SK-N-MC (cell line): ENCODE data around the gene RPS19.

Experiments used
- EZH2 ChIP-seq: fragments of 200-600 bp; sonication (generic); IDR thresholded peaks from one replicate; pipeline ENCODE4 v1.6.1; 2017; ENCODE audit warnings: antibody characterized with exemption
- FOXP2 ChIP-seq: optimal IDR thresholded peaks from 2 replicates; pipeline ENCODE3; 2011; ENCODE audit warnings: mild to moderate bottlenecking, moderate library complexity; ENCODE audit not compliant: insufficient read depth; ENCODE audit errors: extremely low read length, control extremely low read depth
- POLR2AphosphoS5 ChIP-seq: IDR thresholded peaks from 2 replicates; pipeline ENCODE4 v1.6.1; 2012; ENCODE audit warnings: mild to moderate bottlenecking, low read depth, low read length, borderline replicate concordance

DNA sequence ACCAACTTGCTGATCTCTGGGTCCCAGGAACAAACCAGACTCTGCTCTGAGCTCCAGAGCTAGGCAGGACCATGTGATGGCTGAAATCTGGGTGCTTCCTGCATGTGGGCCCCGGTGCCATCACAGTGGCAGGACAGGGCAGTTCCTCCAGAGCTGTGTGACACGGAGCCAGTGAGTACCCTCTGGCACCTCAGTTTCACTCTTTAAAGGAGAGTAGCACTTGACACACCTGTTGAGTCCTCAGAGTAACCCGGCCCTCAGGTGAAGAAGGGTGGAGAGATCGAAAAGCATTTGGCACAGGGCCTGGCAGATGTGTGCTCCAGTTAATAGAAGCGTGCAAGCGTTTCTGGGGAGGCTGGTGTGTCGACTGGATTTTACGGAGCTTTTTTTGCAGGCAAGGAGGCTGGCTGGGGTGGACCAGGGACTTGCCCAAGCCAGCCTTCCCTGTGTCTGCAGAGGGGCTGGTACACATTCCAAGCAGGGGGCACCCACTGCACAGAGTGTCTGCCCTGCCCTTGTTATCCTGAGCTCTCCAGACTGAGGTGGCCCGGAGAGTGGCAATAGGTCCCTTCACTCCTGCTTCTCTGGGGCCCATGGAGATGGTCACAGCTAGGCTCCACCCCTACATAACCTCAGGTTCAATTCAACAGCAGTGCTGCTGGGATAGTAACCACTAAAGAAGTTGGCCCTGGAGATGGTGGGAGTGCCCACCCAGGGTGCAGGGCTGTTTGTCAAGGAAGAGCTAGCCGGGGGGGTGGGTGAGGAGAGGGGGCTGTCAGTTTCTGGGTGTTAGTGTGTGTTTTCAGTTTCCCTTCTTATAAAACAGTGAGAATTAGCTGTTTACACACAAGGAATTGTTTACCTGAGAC, 8.3 kb downstream of the RPS19 start:
- TF ChIP-seq EZH2 (no peak), FOXP2 (no peak), POLR2AphosphoS5 (no peak)
